SW480 (cell line): ENCODE results near the gene KIAA1671.
A peak's percentile ranks its signal among the peaks of the same experiment; 100 is the strongest.
"Not testable (repeated sequence)": the region's sequence is repeated elsewhere in the genome, so short reads cannot be mapped to it uniquely, and the experiment has no call there.

Experiments
- DNase-seq: peaks from one replicate; pipeline ENCODE4 v3.0.0-alpha.2; 2016; ENCODE audit warnings: low spot score

KIAA1671 gene

GRCh38 chr22:24951942-24952836 is at the start of gene KIAA1671:
Gene KIAA1671, plus strand, starts transcription at chr22:24952716. Its CDS starts 75,284 bp downstream, at chr22:25028000.
- peak; percentile 77 for DNase-seq

GRCh38 chr22:24905909-24906308 is 46.6 kb upstream of the KIAA1671 start:
- no peak for DNase-seq

DNA sequence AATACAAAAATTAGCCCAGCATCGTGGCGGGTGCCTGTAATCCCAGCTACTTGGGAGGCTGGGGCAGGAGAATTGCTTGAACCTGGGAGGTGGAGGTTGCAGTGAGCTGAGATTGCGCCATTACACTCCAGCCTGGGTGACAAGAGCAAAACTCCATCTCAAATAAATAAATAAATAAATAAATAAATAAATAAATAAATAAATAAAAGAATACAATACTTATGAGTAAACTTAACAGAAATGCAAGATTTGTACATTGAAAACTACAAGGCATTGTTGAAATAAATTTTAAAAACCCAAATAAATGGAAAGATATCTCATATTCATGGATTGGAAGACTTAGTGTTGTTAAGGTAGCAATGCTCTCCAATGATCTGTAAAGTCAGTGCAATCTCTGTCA is 45.4 kb upstream of the KIAA1671 start:
- DNase-seq, result not testable (repeated sequence)

DNA sequence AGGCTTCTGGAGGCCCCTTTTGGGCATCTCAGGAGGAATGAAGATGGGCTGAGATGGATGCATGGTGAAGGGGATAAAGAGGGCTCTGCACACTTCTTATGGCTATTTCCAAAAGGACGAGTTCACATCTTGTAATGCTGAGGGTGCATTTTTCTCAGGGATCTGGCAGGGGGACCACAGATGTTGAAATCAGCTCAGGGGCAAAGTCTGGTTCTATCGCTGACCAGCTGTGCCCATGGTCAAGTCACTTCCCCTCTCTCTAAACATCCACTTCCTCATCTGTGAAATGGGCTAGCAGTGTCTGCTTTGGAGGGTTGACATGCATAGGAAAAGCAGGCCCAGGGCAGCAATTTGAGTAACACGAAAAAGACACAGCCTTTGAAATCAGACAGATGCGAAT is 32.5 kb upstream of the KIAA1671 start:
- DNase-seq, result no peak

DNA sequence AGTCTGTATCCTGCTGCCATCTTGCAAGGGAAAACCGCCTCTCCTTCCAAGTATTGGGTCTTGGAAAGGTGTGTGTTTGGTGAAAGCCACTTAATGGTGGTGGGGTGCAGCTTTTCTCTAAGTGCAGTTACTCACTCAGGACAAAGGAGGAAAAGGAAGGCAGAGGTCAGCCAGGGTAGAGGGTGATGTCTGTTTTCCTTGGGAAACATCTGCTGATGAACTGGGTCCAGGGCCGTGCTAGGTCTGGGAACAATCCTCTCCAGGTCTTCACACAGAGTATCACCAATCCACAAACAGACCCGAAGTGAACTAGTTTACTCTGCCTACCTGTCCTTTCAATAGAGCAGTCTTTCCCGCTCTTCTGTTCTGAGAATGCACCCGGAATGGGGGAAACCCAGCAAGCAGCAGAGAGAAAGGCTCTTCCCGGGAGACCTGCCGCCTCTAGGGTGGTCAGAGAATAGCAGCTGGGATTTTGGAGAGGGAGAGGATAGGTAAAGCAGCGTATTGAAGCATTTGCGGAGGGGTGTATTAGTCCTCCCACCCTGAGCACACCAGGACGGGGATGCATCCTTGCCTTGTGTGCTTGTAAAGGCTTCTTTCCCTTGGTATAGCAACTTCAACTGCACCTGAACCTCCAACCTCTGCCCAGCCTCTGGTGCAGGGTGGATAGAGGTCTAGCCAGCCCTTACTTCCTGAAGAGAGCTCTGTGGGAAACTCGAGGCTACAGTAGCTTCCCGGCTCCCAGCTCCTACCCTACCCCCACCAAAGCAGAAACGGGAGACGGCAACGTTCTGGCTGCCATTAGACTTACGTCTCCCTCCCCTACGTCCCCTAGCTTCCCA is 26.7 kb upstream of the KIAA1671 start:
- DNase-seq, result no peak

GRCh38 chr22:24926428-24926725 is 26.1 kb upstream of the KIAA1671 start:
- no peak for DNase-seq

DNA sequence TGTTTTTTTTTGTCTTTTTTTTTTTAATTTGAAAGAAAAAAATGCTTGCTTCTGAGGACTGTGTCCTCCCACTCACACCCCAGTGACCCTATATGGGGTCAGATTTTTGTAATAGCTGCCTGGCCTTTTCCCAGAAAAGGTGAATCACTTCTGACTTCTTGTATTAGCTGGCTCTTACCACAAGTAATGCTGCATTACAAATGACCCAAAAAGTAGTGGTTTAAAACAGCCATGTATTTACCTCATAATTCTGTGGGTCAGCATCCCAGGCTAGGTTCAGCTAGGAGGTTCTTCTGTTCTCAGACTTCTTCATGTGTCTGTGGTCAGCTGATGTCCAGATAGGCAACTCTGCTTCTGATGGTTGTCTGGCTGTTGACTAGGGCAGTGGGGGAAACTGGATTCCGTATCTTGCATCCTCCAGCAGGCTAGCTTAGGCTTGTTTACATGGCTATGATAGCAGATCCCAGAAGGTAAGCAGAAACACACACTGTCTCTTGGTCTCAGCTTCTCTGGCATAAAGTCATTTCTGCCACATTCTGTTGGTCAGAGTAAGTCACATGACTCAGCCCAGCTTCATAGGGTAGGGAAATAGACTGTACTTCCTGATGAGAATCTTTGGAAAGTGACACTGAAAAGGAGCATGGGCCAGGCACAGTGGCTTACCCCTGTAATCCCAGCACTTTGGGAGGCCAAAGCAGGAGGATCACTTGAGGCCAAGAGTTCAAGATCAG is 25.5 kb upstream of the KIAA1671 start:
- no peak for DNase-seq

DNA sequence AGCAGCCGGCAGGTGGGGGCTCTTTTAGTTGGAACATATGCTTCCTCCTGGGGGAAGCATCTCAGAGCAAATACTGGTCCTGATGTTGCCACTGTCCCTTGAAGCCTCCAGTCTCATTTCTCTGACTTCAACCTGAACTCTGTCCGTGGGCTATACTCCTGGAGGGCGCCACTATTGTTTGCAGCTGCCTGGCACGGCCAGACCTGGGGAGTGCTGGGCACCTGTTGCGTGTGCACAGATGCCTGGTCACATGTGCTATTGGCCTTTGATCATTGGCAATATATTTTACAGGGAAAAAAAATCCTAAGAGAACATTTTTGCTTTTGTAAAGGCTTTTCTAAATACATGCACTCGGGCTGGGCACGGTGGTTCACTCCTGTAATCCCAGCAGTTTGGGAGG is 24.2 kb upstream of the KIAA1671 start:
- no peak for DNase-seq

GRCh38 chr22:24930678-24931077 is 21.8 kb upstream of the KIAA1671 start:
- no peak for DNase-seq

- no peak for DNase-seq
Measured at GRCh38 chr22:24935771-24936483, 16.6 kb upstream of the KIAA1671 start.

DNA sequence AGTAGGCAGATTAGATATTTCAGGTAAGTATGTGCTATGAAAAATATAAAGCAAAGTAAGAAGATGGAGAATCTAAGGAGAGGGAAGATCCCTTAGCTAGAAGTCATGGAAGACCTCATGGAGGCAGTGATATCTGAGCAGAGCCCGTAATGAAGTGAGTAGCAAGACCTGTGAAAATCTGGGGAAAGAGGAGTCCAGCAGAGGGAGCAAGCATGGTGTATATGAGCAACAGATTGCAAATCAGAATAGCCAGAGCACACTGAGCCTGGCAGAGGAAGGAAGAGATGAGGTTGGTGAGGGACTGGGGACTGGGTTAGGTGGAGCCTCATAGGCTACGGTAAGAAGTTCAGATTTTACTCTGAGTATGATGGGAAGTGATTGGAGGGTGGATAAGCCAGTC is 15.4 kb upstream of the KIAA1671 start:
- DNase-seq, result peak; percentile 49

DNA sequence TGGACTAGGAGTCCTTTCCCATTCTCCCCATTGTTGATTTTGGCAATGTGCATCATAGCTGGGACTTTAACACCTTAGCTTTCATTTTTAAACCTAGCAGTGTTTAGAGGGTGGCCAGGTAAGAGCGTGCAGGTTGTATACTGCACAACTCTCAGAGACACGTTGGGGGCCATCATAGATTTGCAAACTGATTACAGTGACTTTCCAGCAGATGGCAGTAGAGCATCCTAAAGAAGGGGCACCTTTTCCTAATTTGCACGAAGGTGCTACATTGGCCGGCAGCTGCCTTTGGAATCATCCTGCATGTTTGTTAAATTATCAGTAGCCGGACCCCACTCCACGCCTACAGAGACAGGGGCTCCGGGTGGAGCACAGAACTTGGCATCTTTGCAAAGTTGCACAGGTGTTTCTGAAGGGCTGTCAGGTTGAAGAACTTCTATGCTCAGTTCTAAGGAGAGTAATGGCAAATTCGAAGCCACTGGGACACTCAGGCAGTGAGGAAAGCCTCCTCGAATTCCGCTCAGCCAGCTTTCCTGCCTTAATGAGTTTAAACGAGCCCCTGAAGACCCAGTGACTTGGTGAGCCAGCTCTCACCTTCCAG is 13.7 kb upstream of the KIAA1671 start:
- peak; percentile 62 for DNase-seq

DNA sequence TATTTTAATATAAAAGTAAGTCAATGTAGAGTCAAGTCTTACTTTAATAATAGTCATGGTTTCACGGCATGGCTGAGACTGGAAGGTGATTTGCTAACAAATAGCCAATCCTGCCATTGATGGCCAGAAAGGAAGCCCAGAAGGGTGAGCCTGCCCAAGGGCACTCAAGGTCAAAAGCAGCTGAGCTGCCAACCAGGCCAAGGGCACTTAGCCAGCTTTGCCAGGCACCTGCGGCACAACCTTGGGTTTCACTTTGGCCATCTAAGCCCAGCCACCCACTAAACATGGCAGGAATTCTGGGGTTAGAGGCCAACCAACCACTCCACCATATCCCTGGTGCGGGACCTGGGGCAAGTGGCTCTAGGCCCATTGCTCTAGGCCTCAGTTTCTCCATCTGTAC is 10.2 kb upstream of the KIAA1671 start:
- no peak for DNase-seq

DNA sequence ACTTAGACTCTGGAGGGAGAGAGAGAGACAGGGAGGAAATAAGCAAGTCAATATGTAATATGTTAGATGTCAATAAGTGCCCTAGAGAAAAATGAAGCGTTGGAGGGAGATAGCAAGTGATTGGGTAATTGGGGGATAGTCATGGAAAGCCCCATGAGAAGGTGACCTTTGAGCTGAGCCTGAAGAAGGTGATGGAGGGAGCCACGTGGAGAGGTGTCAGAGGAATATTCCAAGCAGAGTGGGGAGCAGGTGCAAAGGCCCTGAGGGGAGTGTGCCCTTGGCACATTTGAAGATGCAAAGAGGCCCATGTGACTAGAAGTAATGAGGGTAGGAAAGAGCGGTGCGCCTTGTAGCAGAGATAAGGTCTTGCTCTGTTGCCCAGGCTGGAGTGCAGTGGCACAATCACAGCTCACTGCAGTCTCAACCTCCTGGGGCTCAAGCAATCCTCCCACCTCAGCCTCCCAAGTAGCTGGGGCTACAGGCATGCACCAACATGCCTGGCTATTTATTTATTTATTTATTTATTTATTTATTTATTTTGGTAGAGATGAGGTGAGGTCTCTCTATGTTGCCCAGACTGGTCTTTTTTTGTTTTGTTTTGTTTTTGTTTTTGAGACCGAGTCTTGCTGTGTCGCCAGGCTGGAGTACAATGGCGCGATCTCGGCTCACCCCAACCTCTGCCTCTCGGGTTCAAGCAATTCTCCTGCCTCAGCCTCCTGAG is 8.1 kb upstream of the KIAA1671 start:
- no peak for DNase-seq

DNA sequence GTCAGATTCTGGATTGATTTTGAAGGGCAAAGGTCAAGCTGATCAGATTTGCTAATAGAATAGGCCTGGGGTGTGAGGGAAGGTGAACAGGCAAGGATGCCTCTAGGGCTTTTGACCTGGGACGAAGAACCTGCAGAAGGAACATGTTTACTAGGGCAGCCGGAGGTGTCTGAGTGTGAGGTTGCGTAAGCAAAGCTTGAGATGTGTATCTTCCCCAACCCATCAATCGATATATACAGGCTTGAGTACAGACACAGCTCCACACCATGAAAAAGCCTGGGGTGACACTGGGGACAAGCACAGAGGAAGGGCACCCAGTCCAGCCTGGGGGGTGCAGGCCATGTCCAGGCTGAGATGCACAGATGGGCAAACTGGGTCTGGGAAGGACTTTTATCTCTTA is 7.1 kb upstream of the KIAA1671 start:
- DNase-seq, result no peak

DNA sequence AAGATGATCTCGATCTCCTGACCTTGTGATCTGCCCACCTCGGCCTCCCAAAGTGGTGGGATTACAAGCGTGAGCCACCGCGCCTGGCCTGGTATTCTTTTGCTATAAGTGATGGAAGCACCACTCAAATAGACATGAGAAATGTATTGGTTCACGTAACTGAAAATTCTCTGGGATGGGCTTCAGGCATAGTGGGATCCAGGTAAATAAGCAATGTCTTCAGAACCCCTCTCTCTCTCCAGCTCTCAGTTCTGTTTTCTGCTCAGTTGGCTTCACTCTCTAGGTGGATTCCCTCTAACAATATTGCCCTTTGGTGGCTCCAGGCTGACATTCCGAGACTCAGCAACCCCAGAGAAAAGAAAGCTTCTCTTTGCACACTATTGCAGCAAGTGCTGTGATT is 5.1 kb upstream of the KIAA1671 start:
- DNase-seq, result no peak

- no peak for DNase-seq
Measured at GRCh38 chr22:24947881-24948280, 4.6 kb upstream of the KIAA1671 start.

- DNase-seq, result no peak
Measured at GRCh38 chr22:24948356-24949202, 3.9 kb upstream of the KIAA1671 start.

GRCh38 chr22:24950272-24950902 is 2.1 kb upstream of the KIAA1671 start:
- DNase-seq, result peak; percentile 78
